ENCODE measurements around the gene DVL3.

- TF ChIP-seq CTCF (IDR thresholded peaks at IDR 0.05; ENCODE audit: low read length) (no peak), EZH2 (IDR thresholded peaks at IDR 0.05; ENCODE audit: borderline replicate concordance, low read length) (no peak)
Observed at GRCh38 chr3:184169896-184170875, 15.0 kb downstream of the DVL3 start.

All from OCI-LY1 (cell line).